Measurements from ENCODE around the gene ADGRD1. TPM values are rescaled to one million over a fixed set of nuclear protein-coding genes. Genes with fewer than 3 reads are reported as not detected.

ADGRD1 gene
- total and polyA plus RNA-seq, 3 experiments from 2014 or later, result 1.1 to 1.3 TPM; not detected in 1

DNA sequence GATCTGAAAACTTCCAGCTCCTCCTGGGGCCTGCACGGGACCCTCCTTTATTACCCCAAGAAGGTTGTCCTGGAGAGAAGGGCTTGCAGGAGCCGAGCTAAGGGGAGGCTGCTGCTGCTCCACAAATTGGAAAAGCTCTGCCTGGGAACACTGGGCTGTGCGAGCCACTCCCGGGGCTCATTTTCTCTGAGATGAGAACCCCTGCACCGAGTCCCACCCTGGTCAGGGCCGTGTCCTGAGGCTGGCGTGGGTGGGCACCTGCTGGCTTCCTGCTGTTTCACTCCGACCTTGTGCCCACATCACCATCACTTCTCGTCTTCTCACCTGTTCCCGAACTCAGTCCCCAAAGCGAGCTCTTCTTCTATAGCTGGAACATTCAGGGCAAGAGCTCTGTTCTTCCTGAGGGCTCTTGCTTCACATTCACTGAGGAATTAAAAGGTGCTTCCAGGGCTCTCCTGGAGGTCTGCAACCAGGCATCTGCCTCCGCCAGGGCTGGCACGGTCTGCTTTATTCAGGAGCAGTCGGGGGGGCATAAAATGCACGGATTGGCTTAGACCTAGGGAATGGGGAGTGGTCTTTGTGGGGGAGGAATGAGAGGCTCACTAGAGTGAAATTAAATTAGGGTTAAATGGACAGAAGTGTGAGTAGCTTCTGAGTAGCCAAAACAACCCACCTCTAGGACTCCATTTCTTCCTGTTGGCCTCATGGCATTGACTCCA lies 98.5 kb downstream of the ADGRD1 start:
- no peak for DNase-seq
- Mint-ChIP-seq H3K27ac (no peak overlapping the region), H3K9me3 (no peaks in the 10 kb centered on the region), H3K4me1 (peaks cover 0 to 7% (median 0%) of the 10 kb centered on the region in 3 donors), H3K27me3 (peaks cover 5 to 23% of the 10 kb centered on the region in 2 donors), H3K4me3 (no peak overlapping the region), H3K36me3 (no peaks in the 10 kb centered on the region)
- no peak overlapping the region for H3K27ac ChIP-seq (ENCODE audit: low read depth, low read length)
- CTCF ChIA-PET, result no interaction called here
- H3K36me3 ChIP-seq (ENCODE audit: insufficient read depth, low read length), result no peaks in the 10 kb centered on the region
- H3K9me3 ChIP-seq (ENCODE audit: low read length), result no peaks in the 10 kb centered on the region
- POLR2A ChIA-PET, result no interaction called here
- no peaks in the 10 kb centered on the region for H3K27me3 ChIP-seq (ENCODE audit: insufficient read depth, low read length, poor library complexity, severe bottlenecking)
- no peaks in the 10 kb centered on the region for H3K4me1 ChIP-seq (ENCODE audit: insufficient read depth, low read length)
- H3K4me3 ChIP-seq (ENCODE audit: low read length), result no peak overlapping the region

DNA sequence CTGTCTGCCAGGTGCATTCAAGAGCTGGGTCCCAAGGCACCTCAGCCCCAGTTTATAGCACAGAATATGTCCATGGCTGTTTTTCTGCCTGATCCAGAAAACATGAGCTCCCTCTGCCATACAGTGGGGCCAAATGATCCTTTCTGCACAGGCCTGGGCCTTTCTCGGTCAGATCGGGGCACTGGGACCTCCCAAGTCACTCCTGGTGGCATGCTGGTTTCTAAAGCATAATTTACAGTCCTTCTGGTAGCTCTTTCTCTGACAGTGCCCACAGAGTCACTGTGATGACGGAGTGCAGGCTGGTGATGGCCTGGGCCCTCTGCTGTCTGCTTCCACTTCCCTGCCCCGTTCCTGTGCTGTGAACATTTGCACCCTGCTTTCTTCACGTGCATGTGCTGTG lies 99.2 kb downstream of the ADGRD1 start:
- Mint-ChIP-seq H3K4me1 (peaks cover 0 to 7% (median 0%) of the 10 kb centered on the region in 3 donors), H3K36me3 (no peaks in the 10 kb centered on the region), H3K27me3 (peaks cover 5 to 27% of the 10 kb centered on the region in 2 donors), H3K27ac (no peak overlapping the region), H3K9me3 (no peaks in the 10 kb centered on the region), H3K4me3 (no peak overlapping the region)
- peak in 1 of 5 donors; percentile 39 for DNase-seq
- Histone ChIP-seq H3K27me3 (ENCODE audit: insufficient read depth, low read length, poor library complexity, severe bottlenecking) (no peaks in the 10 kb centered on the region), H3K4me1 (ENCODE audit: insufficient read depth, low read length) (no peaks in the 10 kb centered on the region), H3K9me3 (ENCODE audit: low read length) (no peaks in the 10 kb centered on the region), H3K27ac (ENCODE audit: low read depth, low read length) (no peak overlapping the region), H3K36me3 (ENCODE audit: insufficient read depth, low read length) (no peaks in the 10 kb centered on the region), H3K4me3 (ENCODE audit: low read length) (no peak overlapping the region)
- CTCF ChIA-PET, result no interaction called here
- POLR2A ChIA-PET, result no interaction called here

DNA sequence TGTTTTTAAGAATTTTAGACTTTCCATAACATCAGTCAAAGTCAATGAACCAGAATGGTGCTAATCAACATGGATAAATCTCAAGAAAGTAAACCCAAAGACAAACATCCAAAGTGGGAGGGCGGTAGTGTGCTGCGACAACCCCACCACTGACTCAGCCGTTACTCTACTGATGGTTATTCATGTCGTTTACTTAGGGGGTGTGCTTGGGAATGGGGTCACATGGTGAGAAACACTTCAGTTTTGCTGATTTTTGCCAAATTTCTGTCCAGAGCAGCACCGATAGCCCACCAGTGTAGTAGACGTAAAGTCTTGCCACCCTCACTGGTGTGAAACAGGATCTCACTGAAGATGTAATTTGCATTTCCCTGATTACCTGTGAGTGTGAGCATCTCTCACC lies 99.9 kb downstream of the ADGRD1 start:
- Histone ChIP-seq H3K4me3 (ENCODE audit: low read length) (no peak overlapping the region), H3K9me3 (ENCODE audit: low read length) (no peaks in the 10 kb centered on the region), H3K27me3 (ENCODE audit: insufficient read depth, low read length, poor library complexity, severe bottlenecking) (no peaks in the 10 kb centered on the region), H3K27ac (ENCODE audit: low read depth, low read length) (no peak overlapping the region), H3K4me1 (ENCODE audit: insufficient read depth, low read length) (no peaks in the 10 kb centered on the region), H3K36me3 (ENCODE audit: insufficient read depth, low read length) (no peaks in the 10 kb centered on the region)
- Mint-ChIP-seq H3K27ac (no peak overlapping the region), H3K36me3 (no peaks in the 10 kb centered on the region), H3K27me3 (peaks cover 5 to 32% of the 10 kb centered on the region in 2 donors), H3K9me3 (no peaks in the 10 kb centered on the region), H3K4me1 (peaks cover 0 to 7% (median 0%) of the 10 kb centered on the region in 3 donors), H3K4me3 (no peak overlapping the region)
- POLR2A ChIA-PET, result no interaction called here
- CTCF ChIA-PET, result no interaction called here
- DNase-seq, result no peak

DNA sequence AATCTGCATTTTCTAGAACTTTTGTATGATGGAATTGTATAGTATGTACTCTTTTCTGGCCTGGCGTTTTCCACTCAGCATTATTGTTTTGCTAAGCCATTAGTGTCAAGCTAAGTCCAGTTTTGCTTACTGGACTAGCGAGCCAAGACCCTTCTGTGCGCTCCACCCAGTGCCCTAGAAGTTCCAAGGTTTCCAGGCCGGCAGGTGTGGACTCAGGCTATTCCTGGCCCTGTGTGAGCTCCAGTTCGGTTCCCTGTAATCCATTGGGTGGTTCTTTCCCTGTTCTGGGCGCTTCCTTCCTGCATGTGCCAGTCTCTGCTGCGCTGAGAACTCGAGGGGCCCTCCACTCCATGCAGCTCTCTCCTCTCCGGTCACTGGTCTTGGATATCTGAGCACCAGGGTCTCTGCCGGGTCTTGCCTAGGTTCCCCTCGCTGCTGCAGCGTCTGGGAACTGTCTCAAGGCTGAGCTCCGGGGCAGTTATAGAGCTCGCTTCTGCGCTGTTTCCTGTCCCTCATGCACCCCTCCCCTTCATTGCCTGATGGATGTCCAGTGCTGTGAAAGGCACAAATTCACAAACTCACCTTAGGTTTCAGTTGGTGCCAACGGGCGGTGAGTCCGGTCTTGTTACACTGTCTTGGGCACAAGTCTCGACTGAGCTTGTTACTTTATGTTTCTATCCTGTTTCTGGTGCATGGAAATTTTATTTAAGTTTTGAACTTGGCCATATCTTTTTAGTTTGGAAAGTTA lies 100.8 kb downstream of the ADGRD1 start:
- peaks cover 5 to 34% of the 10 kb centered on the region in 2 donors for H3K27me3 Mint-ChIP-seq
- POLR2A ChIA-PET, result no interaction called here
- DNase-seq, result no peak
- no peaks in the 10 kb centered on the region for H3K36me3 Mint-ChIP-seq
- no peak overlapping the region for H3K27ac Mint-ChIP-seq
- no peak overlapping the region for H3K4me3 ChIP-seq (ENCODE audit: low read length)
- H3K4me1 ChIP-seq (ENCODE audit: insufficient read depth, low read length), result no peaks in the 10 kb centered on the region
- no peaks in the 10 kb centered on the region for H3K9me3 Mint-ChIP-seq
- no peaks in the 10 kb centered on the region for H3K9me3 ChIP-seq (ENCODE audit: low read length)
- CTCF ChIA-PET, result no interaction called here
- H3K4me3 Mint-ChIP-seq, result no peak overlapping the region
- H3K36me3 ChIP-seq (ENCODE audit: insufficient read depth, low read length), result no peaks in the 10 kb centered on the region
- no peak overlapping the region for H3K27ac ChIP-seq (ENCODE audit: low read depth, low read length)
- peaks cover 0 to 7% (median 0%) of the 10 kb centered on the region in 3 donors for H3K4me1 Mint-ChIP-seq
- no peaks in the 10 kb centered on the region for H3K27me3 ChIP-seq (ENCODE audit: insufficient read depth, low read length, poor library complexity, severe bottlenecking)

DNA sequence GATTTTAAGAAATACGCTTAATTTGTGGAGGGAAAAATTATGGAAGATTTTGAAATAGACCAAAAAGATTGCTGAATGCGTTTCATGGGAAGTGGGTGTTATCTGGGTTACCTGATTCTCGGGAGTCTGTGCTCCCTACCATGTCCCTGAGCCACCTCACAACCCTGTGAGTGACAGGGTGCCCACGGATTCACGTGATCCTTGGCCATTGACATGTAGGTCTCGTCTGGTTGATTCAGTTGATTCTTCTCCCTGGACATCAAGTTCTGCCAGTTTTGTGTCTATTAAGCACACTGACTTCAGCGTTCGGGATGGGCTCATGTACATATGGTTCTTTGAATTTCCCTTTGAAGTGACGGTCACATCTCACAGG lies 101.4 kb downstream of the ADGRD1 start:
- no peak overlapping the region for H3K4me3 Mint-ChIP-seq
- ChIA-PET POLR2A (no interaction called here), CTCF (no interaction called here)
- H3K4me1 ChIP-seq (ENCODE audit: insufficient read depth, low read length), result no peaks in the 10 kb centered on the region
- DNase-seq, result no peak
- no peak overlapping the region for H3K27ac ChIP-seq (ENCODE audit: low read depth, low read length)
- H3K27ac Mint-ChIP-seq, result no peak overlapping the region
- no peak overlapping the region for H3K4me3 ChIP-seq (ENCODE audit: low read length)
- H3K9me3 ChIP-seq (ENCODE audit: low read length), result no peaks in the 10 kb centered on the region
- no peaks in the 10 kb centered on the region for H3K36me3 ChIP-seq (ENCODE audit: insufficient read depth, low read length)
- H3K36me3 Mint-ChIP-seq, result no peaks in the 10 kb centered on the region
- H3K9me3 Mint-ChIP-seq, result no peaks in the 10 kb centered on the region
- no peaks in the 10 kb centered on the region for H3K27me3 ChIP-seq (ENCODE audit: insufficient read depth, low read length, poor library complexity, severe bottlenecking)
- peaks cover 5 to 34% of the 10 kb centered on the region in 2 donors for H3K27me3 Mint-ChIP-seq
- H3K4me1 Mint-ChIP-seq, result peaks cover 0 to 7% (median 0%) of the 10 kb centered on the region in 3 donors

DNA sequence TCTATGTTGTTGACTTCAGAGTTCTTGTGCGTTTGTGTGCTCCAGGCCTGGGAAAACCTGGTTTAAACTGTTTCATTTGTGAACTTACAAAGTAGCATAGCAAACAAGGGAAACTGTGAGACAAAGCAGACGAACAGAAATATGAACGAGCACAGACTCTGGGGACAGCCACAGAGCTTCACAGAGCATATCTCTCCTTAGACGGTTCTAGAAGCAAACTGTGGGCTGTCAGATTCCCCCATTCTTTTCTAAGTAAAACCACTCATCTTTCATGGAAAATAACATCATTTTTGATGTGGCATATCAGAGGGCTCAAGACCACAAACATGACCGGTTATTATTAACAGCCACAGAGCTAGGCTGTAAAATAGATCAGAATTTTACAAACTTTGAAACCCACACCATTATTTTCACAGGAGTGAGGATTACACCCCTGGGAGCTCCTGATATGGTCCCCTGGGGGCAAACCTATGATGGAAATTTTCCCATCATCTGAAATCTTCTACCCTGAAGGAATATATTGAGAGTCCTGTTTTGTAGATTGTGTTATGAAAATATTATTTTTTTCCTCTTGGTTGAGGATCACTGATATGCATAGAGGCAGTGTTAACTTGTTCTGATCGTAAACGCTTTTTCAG lies 102.0 kb downstream of the ADGRD1 start:
- no peak overlapping the region for H3K4me3 ChIP-seq (ENCODE audit: low read length)
- no peak for DNase-seq
- POLR2A ChIA-PET, result no interaction called here
- Mint-ChIP-seq H3K4me1 (peaks cover 0 to 7% (median 0%) of the 10 kb centered on the region in 3 donors), H3K27ac (no peak overlapping the region), H3K9me3 (no peaks in the 10 kb centered on the region), H3K4me3 (no peak overlapping the region), H3K27me3 (peaks cover 5 to 31% of the 10 kb centered on the region in 2 donors), H3K36me3 (no peaks in the 10 kb centered on the region)
- no peaks in the 10 kb centered on the region for H3K27me3 ChIP-seq (ENCODE audit: insufficient read depth, low read length, poor library complexity, severe bottlenecking)
- H3K9me3 ChIP-seq (ENCODE audit: low read length), result no peaks in the 10 kb centered on the region
- H3K27ac ChIP-seq (ENCODE audit: low read depth, low read length), result no peak overlapping the region
- H3K36me3 ChIP-seq (ENCODE audit: insufficient read depth, low read length), result no peaks in the 10 kb centered on the region
- no peaks in the 10 kb centered on the region for H3K4me1 ChIP-seq (ENCODE audit: insufficient read depth, low read length)
- CTCF ChIA-PET, result no interaction called here

DNA sequence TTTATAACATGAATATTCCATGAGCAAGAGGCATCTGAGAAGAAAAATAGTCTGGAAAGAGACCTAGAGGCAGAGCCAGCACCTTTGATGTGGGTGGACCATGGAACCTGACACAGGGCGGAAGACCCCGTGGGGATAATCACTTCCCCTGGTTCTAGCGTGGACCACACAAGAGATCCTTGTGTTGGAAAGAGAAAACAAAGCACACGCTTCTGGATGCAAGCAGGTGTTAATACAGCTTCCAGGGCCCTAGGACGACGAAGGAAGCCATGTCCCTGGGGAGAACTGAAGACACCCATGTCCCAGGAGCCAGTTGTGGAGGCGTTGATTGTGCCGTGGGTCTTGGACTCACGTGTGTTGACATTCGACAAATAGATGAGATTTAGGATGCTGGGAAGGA lies 102.9 kb downstream of the ADGRD1 start:
- POLR2A ChIA-PET, result no interaction called here
- Mint-ChIP-seq H3K4me1 (peaks cover 0 to 7% (median 0%) of the 10 kb centered on the region in 3 donors), H3K36me3 (no peaks in the 10 kb centered on the region), H3K27me3 (peaks cover 2 to 36% of the 10 kb centered on the region in 2 donors), H3K4me3 (no peak overlapping the region), H3K9me3 (no peaks in the 10 kb centered on the region), H3K27ac (no peak overlapping the region)
- DNase-seq, result peak in 1 of 5 donors; percentile 11
- Histone ChIP-seq H3K27ac (ENCODE audit: low read depth, low read length) (no peak overlapping the region), H3K4me3 (ENCODE audit: low read length) (no peak overlapping the region), H3K4me1 (ENCODE audit: insufficient read depth, low read length) (no peaks in the 10 kb centered on the region), H3K9me3 (ENCODE audit: low read length) (no peaks in the 10 kb centered on the region), H3K27me3 (ENCODE audit: insufficient read depth, low read length, poor library complexity, severe bottlenecking) (no peaks in the 10 kb centered on the region), H3K36me3 (ENCODE audit: insufficient read depth, low read length) (no peaks in the 10 kb centered on the region)
- CTCF ChIA-PET, result no interaction called here

DNA sequence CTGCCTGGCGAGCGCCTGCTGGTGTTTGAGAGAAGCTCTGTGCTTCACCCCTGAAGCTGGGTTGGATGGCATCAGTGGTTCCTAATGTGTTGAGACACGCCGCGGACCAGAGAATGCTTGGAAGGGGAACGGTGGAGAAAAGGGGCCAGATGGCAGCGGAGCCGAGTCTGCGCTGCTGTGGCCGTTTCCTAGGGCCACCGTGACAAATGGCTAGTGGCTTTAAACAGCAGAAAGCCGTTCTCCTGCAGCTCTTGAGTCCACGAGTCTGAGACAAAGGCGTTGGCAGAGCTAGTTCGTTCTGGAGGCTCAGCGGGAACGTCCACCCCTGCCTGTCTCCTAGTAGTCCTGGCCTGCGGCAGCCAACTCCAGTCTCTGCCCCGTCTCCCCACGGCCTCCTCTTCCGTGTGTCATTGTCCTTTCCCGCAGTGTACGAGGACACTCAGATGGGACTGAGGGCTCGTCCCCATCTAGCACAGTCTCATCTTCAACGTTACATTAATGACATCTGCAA lies 103.6 kb downstream of the ADGRD1 start:
- Mint-ChIP-seq H3K27me3 (peaks cover 2 to 38% of the 10 kb centered on the region in 2 donors), H3K4me3 (no peak overlapping the region), H3K9me3 (no peaks in the 10 kb centered on the region), H3K36me3 (no peaks in the 10 kb centered on the region), H3K27ac (no peak overlapping the region), H3K4me1 (peaks cover 0 to 7% (median 0%) of the 10 kb centered on the region in 3 donors)
- no peak overlapping the region for H3K4me3 ChIP-seq (ENCODE audit: low read length)
- H3K4me1 ChIP-seq (ENCODE audit: insufficient read depth, low read length), result no peaks in the 10 kb centered on the region
- no peaks in the 10 kb centered on the region for H3K9me3 ChIP-seq (ENCODE audit: low read length)
- no peaks in the 10 kb centered on the region for H3K27me3 ChIP-seq (ENCODE audit: insufficient read depth, low read length, poor library complexity, severe bottlenecking)
- H3K36me3 ChIP-seq (ENCODE audit: insufficient read depth, low read length), result no peaks in the 10 kb centered on the region
- no peak overlapping the region for H3K27ac ChIP-seq (ENCODE audit: low read depth, low read length)
- DNase-seq, result no peak
- ChIA-PET POLR2A (no interaction called here), CTCF (no interaction called here)

Data from CD8-positive, alpha-beta memory T cell (primary cell).